Stimulated activated CD8-positive, alpha-beta memory T cell treated with anti-CD3 and anti-CD28 coated beads, Interleukin-7, amount 100 ng/mL, for 1 hour (primary cell): ENCODE results near the gene YTHDC2.

Experiments
- DNase-seq, 2 donors: peaks; one replicate each; pipeline ENCODE4 v3.0.0-alpha.2; 2020; ENCODE audit warnings: low read depth in 2 of 2

Gene YTHDC2

GRCh38 chr5:113519412-113519811 lies 5.9 kb downstream of the YTHDC2 start:
- no peak for DNase-seq

DNA sequence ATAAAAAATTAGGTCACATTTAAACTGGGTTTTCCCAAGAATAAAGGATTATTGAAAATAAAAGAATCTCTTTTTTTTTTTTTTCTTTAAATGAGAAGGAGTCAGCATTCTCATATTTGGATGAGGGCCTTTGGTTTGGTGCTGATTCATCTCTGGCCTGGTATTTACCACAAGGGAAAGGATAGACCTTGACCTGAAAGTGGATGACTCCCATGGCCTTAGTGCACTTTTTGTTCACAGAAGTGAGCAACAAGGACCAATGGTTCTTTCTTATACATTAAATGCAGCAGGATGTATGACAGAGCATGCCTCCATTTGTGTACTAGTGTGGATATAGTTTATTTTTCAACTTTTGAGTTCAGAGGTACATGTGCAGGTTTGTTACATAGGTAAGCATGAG lies 6.9 kb downstream of the YTHDC2 start:
- DNase-seq: no peak

GRCh38 chr5:113520899-113521298 lies 7.4 kb downstream of the YTHDC2 start:
- DNase-seq: no peak

DNA sequence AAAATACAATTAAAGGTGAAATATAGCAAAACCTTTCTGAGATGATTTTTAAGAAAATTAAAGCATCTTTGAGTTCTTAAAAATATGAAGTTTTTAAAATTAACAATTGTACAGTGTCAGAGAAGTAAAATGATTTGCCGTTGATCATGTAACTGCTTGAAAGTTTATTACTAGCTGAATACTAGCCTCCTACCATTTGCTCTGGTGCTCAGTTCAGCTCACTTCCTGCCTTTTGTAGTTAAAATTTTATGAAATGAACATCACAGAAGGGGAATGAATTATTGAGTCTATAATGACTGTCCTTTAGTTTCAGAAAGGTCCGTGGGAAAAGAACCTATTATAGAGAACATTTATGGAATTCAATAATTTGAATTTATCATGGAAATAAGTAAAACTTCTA lies 9.7 kb downstream of the YTHDC2 start:
- no peak for DNase-seq

- DNase-seq: no peak
Observed at GRCh38 chr5:113524927-113525326, 11.4 kb downstream of the YTHDC2 start.

DNA sequence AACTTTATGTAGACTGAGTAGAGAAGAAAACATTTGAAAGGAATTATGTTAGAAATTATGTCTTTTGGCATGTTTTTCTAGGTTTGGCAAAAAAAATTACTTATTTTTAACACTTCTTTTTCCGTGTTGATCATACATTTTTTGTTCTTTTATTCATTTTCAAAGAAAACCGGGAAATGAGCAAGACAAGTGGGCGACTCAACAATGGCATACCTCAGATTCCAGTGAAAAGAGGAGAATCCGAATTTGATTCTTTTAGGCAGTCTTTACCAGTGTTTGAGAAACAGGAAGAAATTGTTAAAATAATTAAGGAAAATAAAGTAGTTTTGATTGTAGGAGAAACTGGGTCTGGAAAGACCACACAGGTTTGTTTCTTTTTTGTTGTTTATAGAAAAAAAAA lies 12.9 kb downstream of the YTHDC2 start:
- no peak for DNase-seq

DNA sequence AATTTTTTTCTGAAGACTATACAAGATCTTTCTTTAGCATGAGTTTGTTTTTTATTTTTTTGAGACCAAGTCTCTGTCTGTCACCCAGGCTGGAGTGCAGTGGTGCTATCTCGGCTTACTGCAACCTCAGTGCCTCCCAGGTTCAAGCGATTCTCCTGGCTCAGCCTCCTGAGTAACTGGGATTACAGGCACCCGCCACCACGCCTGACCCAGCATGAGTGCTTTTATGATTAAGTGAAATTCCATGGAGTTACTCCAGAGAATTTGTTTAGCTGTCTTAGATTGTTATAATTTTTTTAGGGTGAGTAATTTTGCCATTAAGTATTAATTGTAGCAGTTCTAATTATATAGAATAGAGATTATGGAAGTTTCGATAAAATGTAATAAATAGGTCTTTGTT lies 14.3 kb downstream of the YTHDC2 start:
- DNase-seq: no peak

GRCh38 chr5:113531481-113532159 lies 18.1 kb downstream of the YTHDC2 start:
- no peak for DNase-seq

DNA sequence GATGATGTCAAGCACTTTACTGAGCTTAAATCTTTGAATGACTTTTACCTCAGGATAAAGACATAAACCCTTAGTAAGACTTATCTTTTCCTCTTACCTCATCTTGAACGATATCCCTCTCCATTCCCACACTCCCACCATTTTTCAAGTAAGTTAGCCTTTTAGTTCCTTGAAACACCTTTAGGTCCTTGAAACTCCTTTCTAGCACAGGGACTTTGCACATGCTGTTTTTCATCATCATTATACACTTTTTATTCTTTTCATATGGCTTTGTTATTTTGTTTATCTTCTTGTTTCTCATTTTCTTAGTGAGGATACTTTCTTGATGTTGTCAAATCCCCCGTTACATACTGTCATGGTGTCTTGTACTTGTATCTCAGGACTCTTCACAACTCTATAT lies 24.8 kb downstream of the YTHDC2 start:
- DNase-seq: no peak

DNA sequence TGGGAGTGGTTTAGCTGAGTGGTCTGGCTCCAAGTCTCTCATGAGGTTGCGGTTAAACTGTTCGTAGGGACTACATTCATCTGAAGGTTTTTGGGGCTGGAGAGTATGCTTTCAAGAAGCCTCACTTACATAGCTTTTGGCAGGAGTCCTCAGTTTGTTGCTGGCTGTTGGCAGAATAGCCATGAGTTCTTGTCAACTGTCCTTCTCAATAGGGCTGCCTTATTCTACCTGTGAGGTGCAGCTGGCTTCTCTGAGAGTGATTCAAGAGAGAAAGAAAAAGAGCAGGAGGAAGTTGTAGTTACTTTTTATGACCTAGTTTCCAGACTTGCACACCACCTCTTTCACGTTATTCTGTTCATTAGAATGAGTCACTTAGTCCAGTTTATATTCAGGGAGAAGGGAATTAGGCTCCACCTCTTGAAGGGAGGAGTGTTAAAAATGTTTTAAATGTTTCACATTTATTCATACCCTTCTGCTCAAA lies 33.2 kb downstream of the YTHDC2 start:
- no peak for DNase-seq

DNA sequence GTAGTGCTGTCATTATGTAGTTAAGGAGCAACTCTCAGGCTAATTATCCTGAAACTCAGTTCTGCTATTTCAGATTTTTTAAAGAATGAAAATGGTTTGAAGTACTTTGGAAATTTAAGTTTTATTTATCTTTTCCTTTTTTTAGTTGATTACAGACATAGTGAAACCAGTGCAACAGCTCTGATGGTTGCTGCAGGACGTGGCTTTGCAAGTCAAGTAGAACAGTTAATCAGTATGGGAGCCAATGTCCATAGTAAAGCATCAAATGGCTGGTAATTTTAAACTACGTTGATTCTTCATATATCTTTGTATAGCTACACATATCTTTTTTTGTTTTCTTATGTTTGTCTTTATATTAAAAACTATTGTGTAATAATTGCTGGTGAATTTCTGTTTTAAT lies 34.9 kb downstream of the YTHDC2 start:
- DNase-seq: no peak

GRCh38 chr5:113552137-113552536 lies 38.6 kb downstream of the YTHDC2 start:
- no peak for DNase-seq

- no peak for DNase-seq
Observed at GRCh38 chr5:113552620-113553019, 39.1 kb downstream of the YTHDC2 start.

GRCh38 chr5:113562828-113563400 lies 49.4 kb downstream of the YTHDC2 start:
- no peak for DNase-seq

- DNase-seq: no peak
Observed at GRCh38 chr5:113569396-113569795, 55.9 kb downstream of the YTHDC2 start.

DNA sequence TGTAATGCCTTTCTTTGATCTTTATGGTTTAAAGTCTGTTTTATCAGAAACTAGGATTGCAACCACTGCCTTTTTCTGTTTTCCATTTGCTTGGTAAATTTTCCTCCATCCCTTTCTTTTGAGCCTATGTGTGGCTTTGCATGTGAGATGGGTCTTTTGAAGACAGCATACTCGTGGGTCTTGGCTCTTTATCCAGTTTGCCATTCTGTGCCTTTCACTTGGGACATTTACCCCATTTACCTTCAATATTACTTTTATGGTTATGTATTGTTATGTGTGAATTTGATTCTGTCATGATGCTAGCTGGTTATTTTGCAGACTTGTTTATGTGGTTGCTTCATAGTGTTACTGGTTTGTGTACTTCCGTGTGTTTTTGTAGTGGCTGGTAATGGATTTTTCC lies 59.2 kb downstream of the YTHDC2 start:
- no peak for DNase-seq

DNA sequence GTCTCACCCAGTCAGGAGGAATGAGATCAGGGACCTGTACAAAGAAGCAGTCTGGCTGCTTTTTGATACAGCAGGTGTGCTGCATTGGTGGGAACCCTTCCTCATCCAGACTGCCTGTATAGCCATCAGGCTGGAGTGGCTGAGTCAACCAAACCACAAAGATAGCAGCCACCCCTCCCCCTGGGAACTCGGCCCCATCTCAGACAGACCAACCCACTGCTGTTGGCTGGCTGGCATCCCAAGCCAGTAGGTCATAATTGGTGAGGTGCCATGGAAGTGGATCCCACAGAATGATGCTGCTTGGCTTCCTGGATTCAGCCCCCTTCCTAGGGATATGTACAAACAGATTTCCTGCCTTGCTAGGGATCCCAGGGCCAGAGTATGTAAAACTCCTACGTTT lies 60.9 kb downstream of the YTHDC2 start:
- DNase-seq: no peak

GRCh38 chr5:113575074-113575473 lies 61.6 kb downstream of the YTHDC2 start:
- no peak for DNase-seq

- no peak for DNase-seq
Observed at GRCh38 chr5:113578091-113578490, 64.6 kb downstream of the YTHDC2 start.

DNA sequence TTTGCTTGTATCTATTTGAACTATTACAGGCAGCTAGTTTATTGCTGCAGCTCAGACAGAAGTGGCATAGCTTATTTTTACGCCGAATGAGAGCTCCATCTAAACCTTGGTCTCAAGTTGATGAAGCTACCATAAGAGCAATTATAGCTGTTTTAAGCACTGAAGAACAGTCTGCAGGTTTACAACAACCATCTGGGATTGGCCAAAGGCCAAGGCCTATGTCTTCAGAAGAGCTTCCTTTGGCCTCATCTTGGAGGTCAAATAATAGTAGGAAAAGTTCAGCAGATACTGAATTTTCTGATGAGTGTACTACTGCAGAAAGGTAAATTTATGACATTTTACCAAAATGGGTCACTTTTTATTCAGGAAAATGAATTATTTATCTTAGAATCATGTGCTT lies 67.9 kb downstream of the YTHDC2 start:
- no peak for DNase-seq

- no peak for DNase-seq
Observed at GRCh38 chr5:113598150-113598549, 84.7 kb downstream of the YTHDC2 start.

GRCh38 chr5:113598926-113599325 lies 85.4 kb downstream of the YTHDC2 start:
- no peak for DNase-seq

DNA sequence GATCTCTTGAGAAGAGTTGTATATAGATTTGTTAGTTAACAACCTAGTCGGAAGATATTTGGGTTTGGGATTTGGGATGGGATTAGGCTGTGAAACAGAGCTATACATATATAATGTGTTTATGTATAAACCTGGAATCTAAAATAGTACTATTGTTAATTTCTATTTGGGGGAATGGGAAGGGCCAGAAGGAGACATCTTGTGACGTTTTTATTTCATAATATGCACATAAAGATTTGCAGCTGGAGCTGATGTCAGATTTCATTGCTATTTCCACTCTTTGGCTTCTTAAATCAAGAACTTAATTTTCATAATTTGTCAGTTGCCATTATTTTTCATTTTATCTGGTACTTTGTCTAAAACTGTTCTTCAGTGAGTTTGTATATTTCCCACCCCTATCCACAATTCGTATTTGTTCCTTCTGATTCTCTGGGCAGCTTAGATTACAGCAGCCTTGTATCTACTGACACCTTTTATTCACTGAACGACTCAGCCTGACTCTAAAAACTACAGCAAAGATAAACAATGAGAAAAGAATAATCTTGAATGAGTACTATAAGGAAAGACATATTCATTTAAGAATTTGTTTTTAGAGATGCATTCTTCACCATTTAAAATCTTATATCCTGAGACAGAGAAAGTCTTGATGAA lies 86.9 kb downstream of the YTHDC2 start:
- DNase-seq: no peak
